Activated CD4-positive, alpha-beta T cell treated with anti-CD3 and anti-CD28 coated beads, Interleukin-2, Interleukin-6, amounts not matched to agents 100 ng/mL and 50 ng/mL, durations not matched to agents 16 hours and 8 hours (primary cell): Measurements from ENCODE around the gene CTSZ.

Experiments used
- DNase-seq: peaks from one replicate; pipeline ENCODE4 v3.0.0-alpha.2; 2020

CTSZ gene

DNA sequence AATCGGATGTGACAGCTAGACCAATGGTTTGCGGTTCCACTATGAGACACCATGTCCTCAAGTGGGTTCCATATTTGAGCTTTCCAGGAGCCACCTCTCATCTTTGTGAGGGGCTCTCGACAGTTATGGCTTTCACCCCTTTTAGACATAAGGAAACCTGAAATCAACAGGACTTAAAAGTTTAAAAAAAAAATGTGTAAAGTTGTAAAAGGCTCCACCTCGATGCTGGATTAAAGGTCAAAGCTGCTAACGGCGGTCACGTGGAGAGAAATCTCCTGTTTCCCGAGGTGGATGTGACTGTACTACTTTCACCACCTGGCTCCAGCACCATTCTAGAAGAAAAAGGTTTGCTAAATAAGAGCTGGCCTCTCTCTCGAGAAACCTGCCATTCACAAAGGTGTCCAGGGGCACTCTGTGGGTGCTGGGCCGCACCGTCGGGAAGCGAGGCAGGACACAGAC, 24.5 kb upstream of the CTSZ start:
- peak; percentile 47 for DNase-seq

DNA sequence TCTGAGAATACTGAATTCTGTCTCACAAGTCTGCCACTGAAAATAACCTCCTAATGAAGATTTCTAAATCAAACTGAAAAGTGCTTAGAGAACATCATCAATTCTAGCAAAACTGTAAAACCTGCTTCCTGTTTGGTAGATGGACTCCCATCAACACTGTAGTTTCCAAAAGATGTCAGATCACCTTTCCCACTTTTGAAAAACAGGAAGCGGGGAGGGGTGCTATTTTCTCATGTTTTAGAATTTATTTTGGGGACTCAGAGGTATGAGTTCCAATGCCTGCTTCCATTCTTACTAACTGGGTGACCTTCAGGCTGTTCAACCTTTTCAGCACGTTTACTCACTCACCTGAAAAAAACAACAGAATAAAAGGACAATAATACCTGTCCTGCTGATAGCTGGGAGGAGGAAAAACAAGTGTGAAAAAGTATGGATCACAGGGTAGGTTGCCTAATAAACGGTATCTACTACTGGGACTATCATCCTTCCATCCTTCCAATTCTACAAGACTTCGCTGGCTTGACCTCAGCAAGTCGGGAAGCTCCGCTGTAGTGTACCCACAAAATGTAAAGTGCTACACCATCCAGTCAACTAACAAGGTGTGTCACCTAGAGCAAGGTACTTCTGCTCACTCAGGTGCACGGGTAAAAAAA, 24.0 kb upstream of the CTSZ start:
- DNase-seq = no peak

DNA sequence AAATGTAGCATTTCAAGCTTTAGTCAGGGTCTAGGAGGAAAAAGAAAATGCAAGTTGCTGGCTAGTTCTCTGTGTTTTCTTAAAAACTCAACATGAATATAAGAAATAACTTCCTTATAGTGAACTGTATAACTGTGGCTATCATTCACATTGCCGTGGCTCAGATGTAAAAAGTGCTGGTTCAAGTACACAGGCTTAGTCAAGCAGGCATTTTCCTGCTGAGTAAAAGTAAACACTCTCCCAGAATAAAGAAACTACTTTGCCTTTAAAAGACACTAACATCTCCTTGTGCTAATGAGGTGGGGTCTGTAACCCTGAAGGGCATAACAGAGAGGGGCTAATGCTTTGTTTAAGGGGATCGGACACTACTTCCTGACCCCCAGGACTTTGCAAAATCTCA, 21.8 kb upstream of the CTSZ start:
- DNase-seq = no peak

DNA sequence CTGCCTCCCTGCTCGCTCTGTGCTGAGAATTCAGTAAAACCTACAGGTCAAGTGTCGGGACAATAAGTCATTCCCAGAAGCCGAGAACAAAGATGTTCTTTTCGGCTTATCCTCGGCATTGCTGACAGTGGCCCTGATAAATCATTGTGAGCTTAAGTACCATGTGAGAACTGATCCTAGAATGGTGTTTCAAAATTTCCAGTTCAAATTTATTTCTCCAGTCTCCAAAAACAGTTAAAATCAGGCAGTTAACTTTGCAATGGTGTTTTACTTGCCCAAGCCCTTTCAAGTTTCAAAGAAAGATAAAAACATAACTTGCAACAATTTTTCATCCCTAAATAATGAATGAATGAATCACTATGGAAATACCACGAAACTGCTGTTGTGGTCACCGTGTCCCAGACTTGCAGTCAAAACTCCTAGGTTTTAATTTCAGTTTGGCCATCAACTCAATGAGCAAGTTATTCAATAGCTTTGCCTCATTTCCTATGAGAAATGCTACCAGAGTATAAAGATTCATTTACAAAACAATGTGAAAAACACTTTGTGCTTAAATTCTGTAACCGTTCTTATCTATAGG, 20.8 kb upstream of the CTSZ start:
- no peak for DNase-seq

DNA sequence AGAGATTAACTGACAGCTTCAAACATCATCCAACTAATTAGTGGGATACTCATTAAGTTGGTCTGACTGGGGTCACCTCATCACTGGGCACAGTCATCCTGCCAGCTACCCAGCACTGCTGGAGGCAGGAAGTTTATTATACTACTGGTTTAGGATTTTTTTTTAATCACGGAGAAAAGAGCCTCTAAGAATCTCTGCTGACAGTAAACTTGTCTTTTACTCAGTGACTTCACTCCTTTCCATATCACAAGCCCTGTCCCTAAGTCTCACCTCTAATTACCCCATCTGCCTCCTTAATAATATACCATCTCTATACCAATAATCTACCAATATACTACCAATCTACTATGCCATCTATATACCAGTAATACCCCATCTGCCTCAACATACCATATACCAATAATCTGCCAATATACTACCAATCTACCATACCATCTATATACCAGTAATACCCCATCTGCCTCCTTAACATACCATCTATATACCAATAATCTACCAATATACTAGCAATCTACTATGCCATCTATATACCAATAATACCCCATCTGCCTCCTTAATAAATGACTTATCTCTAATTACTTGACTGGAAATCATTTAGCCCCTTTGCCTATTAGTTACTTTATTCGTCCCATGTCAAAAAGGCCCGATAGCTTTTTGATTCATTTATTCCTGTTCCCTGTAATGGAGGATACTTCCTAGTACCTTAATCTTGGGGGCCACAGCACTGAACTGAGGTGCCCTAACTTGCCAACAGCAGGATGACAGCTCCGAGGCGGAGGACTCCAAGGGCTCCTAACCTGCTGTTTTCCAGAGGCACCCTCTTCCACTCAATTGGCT, 20.1 kb upstream of the CTSZ start:
- DNase-seq = no peak

DNA sequence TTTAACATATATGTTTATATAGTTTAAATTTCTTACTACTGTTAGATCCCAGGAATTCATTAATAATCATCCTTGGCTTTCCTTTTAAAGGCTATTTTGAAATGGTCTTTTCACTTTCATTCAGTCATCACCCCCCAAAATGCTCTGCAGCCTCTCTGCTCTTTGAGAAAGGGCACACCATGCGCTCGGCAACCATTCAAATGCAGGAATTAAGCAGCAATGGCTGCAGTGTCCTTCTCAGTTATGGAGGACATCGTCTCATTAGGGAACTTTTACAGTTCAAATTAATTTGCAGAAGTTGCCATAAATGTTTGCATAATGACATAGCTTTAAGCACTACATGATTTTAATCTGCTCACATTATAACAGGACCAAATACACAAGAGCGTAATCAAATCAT, 18.5 kb upstream of the CTSZ start:
- DNase-seq = no peak

DNA sequence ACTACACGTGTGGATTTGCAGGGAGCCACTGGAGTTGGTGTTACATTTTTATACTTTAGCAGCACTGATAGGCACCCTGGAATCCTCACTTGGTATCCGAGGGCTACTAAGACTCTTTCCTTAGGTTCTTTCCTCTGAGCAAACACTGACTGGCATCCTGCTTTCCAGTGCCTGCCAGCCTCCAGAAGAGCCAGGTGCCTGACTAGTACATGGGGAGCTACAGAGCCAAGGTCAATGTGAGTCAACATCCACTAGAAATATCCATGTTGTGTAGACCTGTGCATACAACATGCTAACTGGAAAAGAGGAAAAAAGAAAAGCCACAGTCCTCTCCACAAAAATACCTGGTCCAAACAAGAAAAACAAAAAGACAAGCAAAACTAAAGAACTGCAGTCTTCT, 18.0 kb upstream of the CTSZ start:
- no peak for DNase-seq

DNA sequence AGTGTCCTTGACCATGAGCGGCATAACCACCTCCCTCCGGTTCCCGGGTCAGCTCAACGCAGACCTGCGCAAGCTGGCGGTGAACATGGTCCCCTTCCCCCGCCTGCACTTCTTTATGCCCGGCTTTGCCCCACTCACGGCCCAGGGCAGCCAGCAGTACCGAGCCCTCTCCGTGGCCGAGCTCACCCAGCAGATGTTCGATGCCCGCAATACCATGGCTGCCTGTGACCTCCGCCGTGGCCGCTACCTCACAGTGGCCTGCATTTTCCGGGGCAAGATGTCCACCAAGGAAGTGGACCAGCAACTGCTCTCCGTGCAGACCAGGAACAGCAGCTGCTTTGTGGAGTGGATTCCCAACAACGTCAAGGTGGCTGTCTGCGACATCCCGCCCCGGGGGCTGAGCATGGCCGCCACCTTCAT, 17.1 kb upstream of the CTSZ start:
- DNase-seq = no peak

DNA sequence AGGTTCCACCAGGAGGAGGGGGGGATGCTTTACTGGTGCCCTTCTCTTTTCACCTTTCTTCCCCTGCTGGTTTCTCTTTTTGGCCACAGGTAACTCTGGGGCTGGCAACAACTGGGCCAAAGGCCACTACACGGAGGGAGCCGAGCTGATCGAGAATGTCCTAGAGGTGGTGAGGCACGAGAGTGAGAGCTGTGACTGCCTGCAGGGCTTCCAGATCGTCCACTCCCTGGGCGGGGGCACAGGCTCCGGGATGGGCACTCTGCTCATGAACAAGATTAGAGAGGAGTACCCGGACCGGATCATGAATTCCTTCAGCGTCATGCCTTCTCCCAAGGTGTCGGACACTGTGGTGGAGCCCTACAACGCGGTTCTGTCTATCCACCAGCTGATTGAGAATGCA, 16.6 kb upstream of the CTSZ start:
- no peak for DNase-seq

DNA sequence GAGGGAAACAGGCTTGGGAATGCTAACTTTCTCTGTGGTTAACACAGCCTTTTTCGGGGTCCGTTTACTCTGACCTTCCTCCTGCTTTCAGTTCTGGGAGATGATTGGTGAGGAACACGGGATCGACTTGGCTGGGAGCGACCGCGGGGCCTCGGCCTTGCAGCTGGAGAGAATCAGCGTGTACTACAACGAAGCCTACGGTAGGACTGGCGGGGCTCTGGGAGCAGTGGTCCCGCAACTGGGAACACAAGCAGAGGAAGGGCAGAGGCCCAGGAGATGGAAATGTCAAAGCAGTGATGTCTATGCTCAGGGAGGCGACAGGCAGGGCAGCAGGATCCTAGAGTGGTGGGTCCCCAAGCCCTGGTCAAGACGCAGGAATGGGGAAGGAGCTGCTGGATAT, 15.7 kb upstream of the CTSZ start:
- DNase-seq = no peak

DNA sequence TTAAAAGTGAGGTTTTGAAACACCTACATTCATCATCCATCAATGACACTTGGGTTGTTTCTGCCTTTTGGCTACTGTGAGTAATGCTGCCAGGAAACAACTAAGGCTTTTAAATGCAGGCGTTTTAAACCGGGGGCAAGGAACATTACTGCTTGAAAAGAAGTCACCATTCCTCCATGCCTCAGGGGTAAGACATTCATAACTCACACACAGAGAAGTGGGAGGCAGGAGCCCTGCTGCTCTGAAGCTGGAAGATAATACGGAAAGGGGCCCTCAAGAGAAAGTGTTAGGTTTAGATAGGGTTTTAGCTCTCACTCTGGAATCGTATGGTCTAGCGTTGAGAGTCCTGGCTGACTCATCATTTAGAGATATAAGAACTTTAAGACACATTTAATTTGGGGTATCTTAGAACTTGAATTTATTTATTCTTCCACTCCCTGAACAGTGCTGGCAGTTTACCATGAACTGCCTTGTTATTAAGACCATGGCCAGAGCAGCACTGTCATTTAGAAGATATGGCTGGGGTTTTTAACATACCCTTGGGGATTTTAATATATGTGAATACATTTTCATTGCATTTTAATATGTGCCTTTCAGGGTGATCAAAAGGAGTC, 14.0 kb upstream of the CTSZ start:
- no peak for DNase-seq

DNA sequence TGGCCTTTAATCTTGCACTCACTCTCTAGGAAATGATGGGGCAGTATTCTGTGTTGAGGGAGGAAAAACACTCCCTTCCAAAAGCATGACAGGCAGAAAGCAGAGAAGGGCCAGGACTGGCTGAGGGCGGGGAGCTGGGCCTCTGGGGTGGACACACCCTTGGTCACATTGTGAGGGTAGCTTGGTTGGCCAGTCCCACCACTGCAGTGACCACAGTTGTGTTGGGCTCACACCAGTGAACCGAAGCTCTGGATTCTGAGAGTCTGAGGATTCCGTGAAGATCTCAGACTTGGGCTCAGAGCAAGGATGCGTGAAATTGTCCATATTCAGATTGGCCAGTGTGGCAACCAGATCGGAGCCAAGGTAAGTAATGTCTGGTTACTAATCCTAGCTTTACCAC, 12.2 kb upstream of the CTSZ start, which contains the start of gene TUBB1:
TSS of gene TUBB1 (plus strand) at position 213 of the 400 bp plus-strand sequence. CDS start at position 307, 94 bp downstream.
- no peak for DNase-seq

DNA sequence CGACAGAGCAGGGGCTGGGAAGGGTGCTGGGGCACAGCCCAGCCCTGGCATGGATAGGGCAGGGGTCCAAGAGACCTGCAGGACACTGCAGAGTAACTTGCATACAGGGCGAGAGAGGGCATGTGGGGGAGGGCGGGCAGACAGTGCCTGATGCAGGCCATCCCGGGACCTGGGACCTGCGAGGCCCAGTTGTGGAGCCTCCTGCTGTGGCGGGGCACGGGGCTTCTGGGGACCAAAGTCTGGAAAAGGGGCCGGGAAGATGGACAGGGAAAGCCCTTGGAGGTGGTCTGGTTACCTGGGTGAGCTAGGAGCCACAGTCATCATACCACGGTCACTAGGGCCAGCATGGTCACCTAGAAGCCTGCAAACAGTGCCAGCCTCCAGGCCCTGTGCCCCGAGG, 11.8 kb upstream of the CTSZ start:
- no peak for DNase-seq

DNA sequence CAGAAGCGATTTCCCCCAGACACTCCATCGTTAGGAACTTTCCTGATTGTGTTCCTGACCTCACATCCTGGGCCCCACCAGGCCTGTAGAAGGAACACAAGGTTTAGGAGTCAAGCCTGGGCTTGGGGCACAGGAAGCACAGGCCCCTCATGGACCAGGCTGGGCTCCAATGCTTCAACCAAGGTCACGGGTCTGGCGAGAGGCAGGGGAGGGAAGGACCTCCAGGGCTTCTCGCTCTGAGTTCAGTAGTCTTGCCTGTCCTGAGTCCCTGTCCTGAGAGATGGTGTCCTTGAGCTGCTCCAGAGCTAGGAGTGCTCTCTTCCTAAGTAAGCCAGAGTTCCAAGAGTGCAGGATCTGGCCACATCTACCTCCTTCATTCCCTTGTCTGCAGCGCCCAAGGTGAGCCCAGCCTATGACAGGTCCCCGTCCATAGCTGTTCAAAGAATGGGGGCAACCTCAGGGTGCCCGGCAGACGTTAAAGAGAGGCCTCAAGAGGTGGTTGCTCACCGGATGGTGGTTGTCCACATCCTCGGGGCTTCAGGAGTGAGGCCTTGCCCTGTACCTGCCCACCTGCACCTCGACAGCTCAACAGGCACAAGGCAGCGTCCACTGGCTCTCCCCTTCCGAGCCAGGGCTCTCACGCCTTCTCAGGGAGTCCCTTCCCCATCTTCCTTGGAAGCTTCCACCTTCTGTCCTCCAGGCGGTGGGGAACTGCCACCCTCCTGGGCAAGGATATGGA, 10.6 kb upstream of the CTSZ start:
- DNase-seq = no peak

DNA sequence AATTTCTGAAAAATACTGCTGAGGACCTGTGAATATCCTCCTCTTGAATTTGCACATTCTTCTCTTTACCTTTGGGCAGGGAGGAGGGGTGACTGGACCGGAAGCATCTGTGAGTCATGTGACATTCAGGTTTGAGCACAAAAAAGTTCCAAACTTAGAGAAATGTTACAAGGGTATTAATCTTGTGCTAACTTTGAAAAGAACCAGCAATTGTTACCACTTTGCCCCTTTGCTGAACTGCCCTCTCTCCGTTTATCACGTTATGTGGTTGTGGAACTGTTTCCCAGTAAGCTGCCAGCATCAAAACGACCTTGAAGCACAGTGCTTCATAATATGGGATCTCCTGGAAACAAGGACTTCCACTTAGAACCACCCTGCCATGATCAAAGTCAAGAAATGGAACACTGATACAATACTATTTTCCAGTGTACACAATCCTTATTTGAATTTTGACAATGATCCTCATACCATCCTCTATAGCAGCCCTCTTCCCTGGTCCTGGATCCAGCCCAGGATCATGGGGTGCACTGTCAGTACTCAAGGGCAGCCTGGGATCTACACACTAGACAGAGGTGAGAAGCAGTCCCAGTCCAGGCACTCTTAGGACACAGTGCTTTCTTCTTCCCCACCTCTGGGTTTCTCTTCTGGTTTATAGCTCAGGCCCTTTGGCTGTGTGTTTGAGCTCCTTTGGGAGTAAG, 9.9 kb upstream of the CTSZ start:
- no peak for DNase-seq

DNA sequence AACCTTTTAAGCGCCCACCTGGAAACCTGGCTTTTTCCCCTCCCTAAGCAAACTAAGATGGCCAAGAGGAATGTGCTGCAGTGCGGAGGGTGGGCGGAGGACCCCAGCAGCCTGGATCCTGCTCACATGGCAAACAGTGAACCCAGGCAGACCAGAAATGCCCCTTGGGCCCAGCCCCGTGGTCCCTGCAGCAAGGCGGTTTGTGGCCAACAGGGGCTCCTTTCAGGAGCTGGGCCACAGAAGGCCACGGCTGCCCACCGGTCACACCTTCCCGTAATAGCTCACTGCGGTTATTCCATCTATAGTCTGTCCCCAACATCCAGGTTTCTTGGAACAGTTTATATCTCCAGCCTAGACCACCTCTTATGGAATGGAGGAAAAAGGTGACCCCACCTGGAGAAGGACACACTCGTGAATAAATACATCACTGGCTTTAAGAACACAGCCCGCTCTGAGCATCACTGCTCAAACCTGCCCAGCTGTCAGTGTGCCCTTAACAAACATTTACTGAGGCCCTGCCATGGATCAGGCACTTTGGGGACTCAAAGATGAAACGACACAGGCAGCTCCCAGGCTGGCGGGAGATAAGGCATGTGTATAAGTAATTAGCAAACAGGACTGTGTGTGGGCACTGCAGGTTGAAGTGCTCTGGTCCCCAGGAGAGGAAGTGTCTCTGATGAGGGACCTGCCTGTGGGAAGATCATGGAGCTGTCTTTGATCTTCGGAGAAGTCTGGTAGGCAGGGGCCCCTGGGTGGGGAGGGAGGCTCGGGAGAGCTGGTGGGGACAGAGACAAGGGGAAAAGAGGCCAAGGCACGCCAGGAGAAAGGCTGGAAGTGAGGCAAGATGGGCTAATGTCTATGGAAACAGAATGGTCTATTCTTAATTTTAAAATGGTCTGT, 9.0 kb upstream of the CTSZ start:
- no peak for DNase-seq

DNA sequence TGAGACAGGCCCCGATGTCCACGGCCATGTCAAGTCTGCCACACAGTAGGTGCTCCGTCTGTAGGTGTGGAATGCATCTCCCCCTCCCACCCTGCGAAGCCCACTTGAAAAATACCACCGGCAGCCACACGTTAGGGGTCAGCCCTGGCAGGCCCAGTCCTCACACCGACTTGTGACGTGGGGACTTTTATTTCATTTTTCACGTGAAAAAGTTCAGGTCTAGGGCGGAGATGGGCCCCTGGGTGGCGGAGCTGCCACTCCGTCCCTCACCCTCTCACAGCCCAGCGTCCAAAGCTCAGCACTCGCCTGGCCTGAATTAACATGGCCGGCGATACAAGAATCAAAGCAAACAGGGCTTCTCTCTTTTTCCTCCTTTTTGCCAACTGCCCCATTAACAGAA, 8.4 kb upstream of the CTSZ start:
- DNase-seq = no peak

DNA sequence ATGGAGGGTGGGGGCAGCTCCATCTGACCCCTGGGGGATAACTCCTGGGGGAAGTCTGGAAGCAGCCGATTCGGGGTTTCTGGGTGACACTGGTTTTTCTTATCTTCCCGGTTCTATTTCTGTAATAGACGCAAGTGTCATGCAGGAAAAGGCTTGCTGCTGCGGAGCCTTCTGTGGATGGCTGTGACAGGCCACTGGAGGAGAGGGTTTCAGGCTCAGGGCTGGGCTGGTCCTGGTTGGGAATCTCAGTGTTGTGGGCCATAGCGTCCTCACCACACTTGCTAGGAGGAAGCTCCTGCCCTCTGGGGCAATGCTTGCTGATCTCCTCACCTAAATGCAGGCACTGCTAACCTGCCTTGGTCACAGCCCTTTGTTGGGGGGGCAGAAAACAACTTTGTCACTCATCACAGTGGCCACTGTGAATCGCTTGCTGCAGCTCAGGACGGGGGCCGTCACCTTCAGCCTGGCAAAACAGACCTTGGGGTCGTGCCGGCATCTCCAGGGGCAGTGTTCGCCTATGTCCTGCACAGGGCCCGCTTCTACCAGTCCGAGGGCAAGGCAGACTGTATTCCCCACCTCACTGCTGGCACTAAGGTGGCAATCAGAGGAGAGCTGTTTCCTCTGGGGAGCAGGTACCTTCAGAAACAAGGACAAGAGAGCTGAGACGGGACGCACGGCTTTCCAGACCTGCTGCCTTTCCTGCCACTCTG, 7.8 kb upstream of the CTSZ start:
- DNase-seq = no peak

DNA sequence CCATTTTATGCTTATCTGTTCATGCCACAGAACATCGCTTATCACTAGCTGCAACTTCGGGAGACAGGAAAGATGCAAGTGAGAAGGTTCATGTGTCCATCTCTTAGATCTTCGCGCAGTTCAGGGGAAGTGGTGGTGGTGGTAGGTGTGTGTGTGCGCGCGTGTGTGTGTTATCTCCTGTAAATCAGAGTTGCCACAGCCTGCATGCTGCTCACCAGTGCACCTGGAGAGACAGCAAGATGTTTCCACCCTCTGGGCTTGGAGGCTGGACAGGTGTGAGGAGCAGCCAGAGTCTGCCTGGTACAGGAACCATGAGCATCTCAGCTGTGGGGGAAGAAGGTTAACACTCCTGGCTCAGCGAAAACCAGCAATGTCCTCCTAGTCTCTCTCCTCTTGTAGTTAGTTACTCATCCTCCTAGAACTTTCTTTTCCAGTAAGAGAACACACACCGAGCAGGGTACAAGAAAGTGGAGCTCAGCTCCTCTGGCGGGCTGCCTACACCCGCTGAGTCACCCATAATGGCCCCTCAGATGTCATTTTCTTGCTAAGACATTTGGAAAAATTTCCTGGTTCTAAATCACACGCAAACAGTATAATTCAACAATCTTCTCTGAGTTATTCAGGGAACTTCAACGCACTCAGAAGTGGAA, 7.0 kb upstream of the CTSZ start:
- DNase-seq = no peak
